ENCODE measurements around the gene TTLL13. TPM values are rescaled to one million over a fixed set of nuclear protein-coding genes. Genes with fewer than 3 reads are reported as not detected.
A peak's percentile ranks its signal among the peaks of the same experiment; 100 is the strongest.

Gene TTLL13
- total and polyA plus RNA-seq, 12 donors = 0.11 to 1.9 (median 0.28) TPM; not detected in 5

GRCh38 chr15:90305932-90306331 lies 56.6 kb downstream of the TTLL13 start:
- DNase-seq = no peak
- H3K27ac ChIP-seq = no peak overlapping the region

GRCh38 chr15:90306560-90306959 lies 57.2 kb downstream of the TTLL13 start:
- no peak overlapping the region for H3K4me3 ChIP-seq
- H3K4me1 ChIP-seq (replicated peaks in 1 of 2) = no peaks in the 10 kb centered on the region
- DNase-seq = peak in 1 of 7 donors; percentile 42
- peak overlapping the region in 1 of 5 donors; percentile 49 for H3K27ac ChIP-seq
- no peaks in the 10 kb centered on the region for H3K36me3 ChIP-seq (replicated peaks in 1 of 2)
- 52 to 60% (median 57%) methylated on average over 6 of the region's 6 CpGs for WGBS, 4 donors
- intact Hi-C loops (cut with DNase I) = no loop called here
- TF ChIP-seq POLR2A (IDR thresholded peaks at IDR 0.05) = no peak
- TF ChIP-seq CTCF (IDR thresholded peaks at IDR 0.05) = no peak
- H3K27me3 ChIP-seq = no peaks in the 10 kb centered on the region
- H3K9me3 ChIP-seq (replicated peaks in 1 of 3) = no peaks in the 10 kb centered on the region

More at GRCh38 chr15:90305932-90306331, 56.6 kb downstream of the TTLL13 start:
- Histone ChIP-seq H3K27me3 (no peaks in the 10 kb centered on the region), H3K9me3 (replicated peaks in 1 of 3) (no peaks in the 10 kb centered on the region), H3K4me3 (no peak overlapping the region), H3K4me1 (replicated peaks in 1 of 2) (no peaks in the 10 kb centered on the region), H3K36me3 (replicated peaks in 1 of 2) (no peaks in the 10 kb centered on the region)
- intact Hi-C loops (cut with DNase I) = no loop called here
- 67 to 79% (median 74%) methylated on average over 3 of the region's 3 CpGs for WGBS, 4 donors
- TF ChIP-seq CTCF (IDR thresholded peaks at IDR 0.05) = no peak
- TF ChIP-seq POLR2A (IDR thresholded peaks at IDR 0.05) = no peak

GRCh38 chr15:90307661-90308060 lies 58.3 kb downstream of the TTLL13 start:
- WGBS, 4 donors = 90 to 100% (median 91%) methylated on average over 2 of the region's 2 CpGs

GRCh38 chr15:90309020-90309419 lies 59.7 kb downstream of the TTLL13 start:
- H3K36me3 ChIP-seq (replicated peaks in 1 of 2) = no peaks in the 10 kb centered on the region
- H3K9me3 ChIP-seq (replicated peaks in 1 of 3) = no peaks in the 10 kb centered on the region
- no peak overlapping the region for H3K4me3 ChIP-seq
- 90 to 97% (median 91%) methylated on average over 4 of the region's 4 CpGs for WGBS, 4 donors
- no peaks in the 10 kb centered on the region for H3K27me3 ChIP-seq
- H3K4me1 ChIP-seq (replicated peaks in 1 of 2) = no peaks in the 10 kb centered on the region
- TF ChIP-seq CTCF (IDR thresholded peaks at IDR 0.05) = no peak
- no peak for TF ChIP-seq POLR2A (IDR thresholded peaks at IDR 0.05)
- intact Hi-C loops (cut with DNase I) = no loop called here
- H3K27ac ChIP-seq = no peak overlapping the region
- DNase-seq = peak in 1 of 7 donors; percentile 29

More at GRCh38 chr15:90307661-90308060, 58.3 kb downstream of the TTLL13 start:
- Histone ChIP-seq H3K9me3 (replicated peaks in 1 of 3) (no peaks in the 10 kb centered on the region), H3K27ac (no peak overlapping the region), H3K4me1 (replicated peaks in 1 of 2) (no peaks in the 10 kb centered on the region), H3K27me3 (no peaks in the 10 kb centered on the region), H3K4me3 (no peak overlapping the region), H3K36me3 (replicated peaks in 1 of 2) (no peaks in the 10 kb centered on the region)
- intact Hi-C loops (cut with DNase I) = no loop called here
- peak in 1 of 7 donors; percentile 20 for DNase-seq
- TF ChIP-seq POLR2A (IDR thresholded peaks at IDR 0.05) (no peak), CTCF (IDR thresholded peaks at IDR 0.05) (no peak)

Small RNA genes within 50 kb of the gene (small RNA-seq; reads per million reads assigned to genes)
- gene AC091167.3 = 0 reads per million in 2 donors
- gene RN7SL736P = 0 reads per million in 2 donors

Other genes with a start within 250 kb of the TTLL13 start
- gene ZNF710, start 248.2 kb upstream of the TTLL13 start, total RNA-seq = 10 to 100 TPM in 8 of 9 donors, 1 to 10 TPM in 1; 4.1 to 23.1 (median 14.5) TPM
- gene ZNF710, start 248.2 kb upstream of the TTLL13 start, polyA plus RNA-seq = 10 to 100 TPM in 2 of 3 donors, 1 to 10 TPM in 1; 7.4 to 59.0 (median 32.2) TPM
- 10 to 100 TPM; 15.8 to 33.6 (median 21.7) TPM for gene IDH2, start 147.1 kb upstream of the TTLL13 start, total RNA-seq
- gene IDH2, start 147.1 kb upstream of the TTLL13 start, polyA plus RNA-seq = 10 to 100 TPM; 10.3 to 16.6 (median 13.5) TPM
- 100 to 1,000 TPM in 4 of 9 donors, 10 to 100 TPM in 5; 10.6 to 155 (median 91.4) TPM for gene SEMA4B, start 48.2 kb upstream of the TTLL13 start, total RNA-seq
- gene SEMA4B, start 48.2 kb upstream of the TTLL13 start, polyA plus RNA-seq = 10 to 100 TPM; 20.2 to 50.3 (median 41.6) TPM
- gene CIB1, start 15.6 kb upstream of the TTLL13 start, total RNA-seq = 100 to 1,000 TPM in 5 of 9 donors, 10 to 100 TPM in 4; 38.8 to 191 (median 108) TPM
- gene CIB1, start 15.6 kb upstream of the TTLL13 start, polyA plus RNA-seq = 100 to 1,000 TPM; 138 to 259 (median 141) TPM
- gene GDPGP1, start 15.3 kb upstream of the TTLL13 start, total RNA-seq = 10 to 100 TPM in 5 of 9 donors, 1 to 10 TPM in 4; 2.7 to 17.1 (median 10.3) TPM
- 1 to 10 TPM; 2.6 to 4.7 (median 2.9) TPM for gene GDPGP1, start 15.3 kb upstream of the TTLL13 start, polyA plus RNA-seq
- 100 to 1,000 TPM in 6 of 9 donors, 10 to 100 TPM in 3; 61.4 to 131 (median 105) TPM for gene NGRN, start 16.1 kb downstream of the TTLL13 start, total RNA-seq
- 100 to 1,000 TPM in 1 of 3 donors, 10 to 100 TPM in 2; 53.5 to 133 (median 56.3) TPM for gene NGRN, start 16.1 kb downstream of the TTLL13 start, polyA plus RNA-seq
- gene ZNF774, start 102.7 kb downstream of the TTLL13 start, total RNA-seq = 10 to 100 TPM in 2 of 9 donors, 1 to 10 TPM in 7; 3.3 to 21.4 (median 6.4) TPM
- 1 to 10 TPM; 1.0 to 5.7 (median 1.8) TPM for gene ZNF774, start 102.7 kb downstream of the TTLL13 start, polyA plus RNA-seq
- 100 to 1,000 TPM; 122 to 261 (median 151) TPM for gene IQGAP1, start 138.7 kb downstream of the TTLL13 start, total RNA-seq
- 100 to 1,000 TPM in 1 of 3 donors, 10 to 100 TPM in 2; 34.3 to 195 (median 57.7) TPM for gene IQGAP1, start 138.7 kb downstream of the TTLL13 start, polyA plus RNA-seq

Measured in adrenal gland (tissue), 12 donors.